Stimulated activated CD8-positive, alpha-beta memory T cell treated with anti-CD3 and anti-CD28 coated beads, Interleukin-15, amount 100 ng/mL, for 24 hours (primary cell): ENCODE data around the gene MSMP.

Source experiments
- DNase-seq: peaks from one replicate; pipeline ENCODE4 v3.0.0-alpha.2; 2020; ENCODE audit warnings: low read depth

MSMP gene

GRCh38 chr9:35718721-35719511 lies 35.2 kb downstream of the MSMP start:
- no peak for DNase-seq

- no peak for DNase-seq
These were observed 36.8 kb downstream of the MSMP start for GRCh38 chr9:35717132-35717870.

- no peak for DNase-seq
These were observed 37.8 kb downstream of the MSMP start for GRCh38 chr9:35716230-35716629.

GRCh38 chr9:35714579-35715252 lies 39.4 kb downstream of the MSMP start:
- no peak for DNase-seq

GRCh38 chr9:35714123-35714522 lies 40.0 kb downstream of the MSMP start:
- no peak for DNase-seq

GRCh38 chr9:35713578-35713977 lies 40.5 kb downstream of the MSMP start:
- no peak for DNase-seq

GRCh38 chr9:35712762-35713400 lies 41.2 kb downstream of the MSMP start:
- DNase-seq = no peak

- DNase-seq = no peak
These were observed 42.3 kb downstream of the MSMP start for GRCh38 chr9:35711501-35712428.

GRCh38 chr9:35710818-35711500 lies 43.1 kb downstream of the MSMP start:
- DNase-seq = no peak

GRCh38 chr9:35708146-35708545 lies 45.9 kb downstream of the MSMP start:
- no peak for DNase-seq

- no peak for DNase-seq
These were observed 47.1 kb downstream of the MSMP start for GRCh38 chr9:35706951-35707350.

- DNase-seq = no peak
These were observed 48.1 kb downstream of the MSMP start for GRCh38 chr9:35705836-35706430.

- no peak for DNase-seq
These were observed 48.7 kb downstream of the MSMP start for GRCh38 chr9:35705372-35705771.

- no peak for DNase-seq
These were observed 50.0 kb downstream of the MSMP start for GRCh38 chr9:35703906-35704672.
